CD4-positive, alpha-beta memory T cell (primary cell): ENCODE data around the gene KIN. TPM values are rescaled to one million over a fixed set of nuclear protein-coding genes. Genes with fewer than 3 reads are reported as not detected.
A peak's percentile ranks its signal among the peaks of the same experiment; 100 is the strongest.
"Not testable (repeated sequence)": the region's sequence is repeated elsewhere in the genome, so short reads cannot be mapped to it uniquely, and the experiment has no call there.

Experiments used
- CTCF ChIA-PET: fragments of 350-600 bp; sonication (Branson Sonifier 250); formaldehyde crosslinking; loops from one replicate; lab custom pipeline; 2021; ENCODE audit warnings: inconsistent platforms; ENCODE audit not compliant: partially characterized antibody; lab: Charles Lee
- POLR2A ChIA-PET: fragments of 350-600 bp; sonication (Branson Sonifier 250); formaldehyde crosslinking; loops from one replicate; lab custom pipeline; 2021; ENCODE audit not compliant: partially characterized antibody; lab: Charles Lee
- DNase-seq, 5 donors: peaks; one replicate each; pipeline versions ENCODE4 v3.0.0 to v3.0.0-alpha.2; 2020 to 2022; ENCODE audit warnings: mixed read lengths in 1 of 5
- H3K27ac ChIP-seq: one replicate; pipeline ENCODE4 v1.7.0; 2013; ENCODE audit warnings: low read depth, low read length
- H3K27me3 ChIP-seq: 2 replicates; pipeline ENCODE4 v1.7.0; 2013; ENCODE audit warnings: mild to moderate bottlenecking, low read length, moderate library complexity; ENCODE audit not compliant: insufficient read depth
- H3K36me3 ChIP-seq: 2 replicates; pipeline ENCODE4 v1.7.0; 2013; ENCODE audit warnings: mild to moderate bottlenecking, low read length, moderate library complexity; ENCODE audit not compliant: insufficient read depth
- H3K4me1 ChIP-seq: 2 replicates; pipeline ENCODE4 v1.7.0; 2013; ENCODE audit warnings: mild to moderate bottlenecking, low read length, moderate library complexity; ENCODE audit not compliant: insufficient read depth
- H3K4me3 ChIP-seq, 2 donors: one replicate each; pipeline ENCODE4 v1.7.0; 2013; ENCODE audit warnings: low read length in 2 of 2, mild to moderate bottlenecking in 1 of 2
- H3K9me3 ChIP-seq, 2 donors: one replicate each; pipeline ENCODE4 v1.7.0; 2013; ENCODE audit warnings: low read length in 2 of 2, control low read depth in 1 of 2; ENCODE audit not compliant: control insufficient read depth in 1 of 2
- H3K27ac Mint-ChIP-seq, 7 donors: one replicate each; pipeline ENCODE4 v1.8.0; 2020 to 2021; ENCODE audit warnings: mixed read lengths in 7 of 7, mild to moderate bottlenecking in 6 of 7, inconsistent platforms in 3 of 7, moderate library complexity in 3 of 7
- H3K27me3 Mint-ChIP-seq, 2 donors: one replicate each; pipeline ENCODE4 v1.8.0; 2020 to 2021; ENCODE audit warnings: mixed read lengths in 2 of 2
- H3K36me3 Mint-ChIP-seq, 2 donors: one replicate each; pipeline ENCODE4 v1.8.0; 2020 to 2021; ENCODE audit warnings: mixed read lengths in 2 of 2, inconsistent platforms in 1 of 2, mild to moderate bottlenecking in 1 of 2
- H3K4me1 Mint-ChIP-seq, 4 donors: one replicate each; pipeline ENCODE4 v1.8.0; 2020 to 2021; ENCODE audit warnings: mixed read lengths in 4 of 4, mild to moderate bottlenecking in 1 of 4
- H3K4me3 Mint-ChIP-seq, 8 donors: one replicate each; pipeline ENCODE4 v1.8.0; 2020 to 2021; ENCODE audit warnings: mixed read lengths in 8 of 8, mild to moderate bottlenecking in 7 of 8, moderate library complexity in 6 of 8, inconsistent platforms in 3 of 8
- H3K9me3 Mint-ChIP-seq, 8 donors: one replicate each; pipeline ENCODE4 v1.8.0; 2020 to 2021; ENCODE audit warnings: mixed read lengths in 8 of 8, mild to moderate bottlenecking in 5 of 8, inconsistent platforms in 3 of 8, moderate library complexity in 1 of 8
- intact Hi-C: fragments of 100-400 bp; cut with micrococcal nuclease; formaldehyde crosslinking; loops from one replicate; pipeline ENCODE4 v1.15.1; 2023
- polyA plus RNA-seq, 2 donors: library from polyadenylated mRNA; unstranded; fragments of 300-500 nt; fragmentation: Illumina TruSeq; gene quantifications; one replicate each; pipeline ENCODE4 v1.2.3, GENCODE V29; 2021
- total RNA-seq, 2 experiments: library from RNA; stranded (reverse); gene quantifications; one replicate each; pipeline ENCODE4 v1.2.3, GENCODE V29; 2021

The KIN gene
- total and polyA plus RNA-seq, 4 experiments from 2014 or later: 4.1 to 14.7 (median 10.3) TPM

- Histone ChIP-seq H3K4me1 (peaks cover 75% of the 10 kb centered on the region), H3K9me3 (no peaks in the 10 kb centered on the region), H3K4me3 (peak overlapping the region; percentile 91 to 99), H3K27ac (peak overlapping the region; percentile 75), H3K36me3 (no peaks in the 10 kb centered on the region), H3K27me3 (no peaks in the 10 kb centered on the region)
- H3K9me3 Mint-ChIP-seq: no peaks in the 10 kb centered on the region
- intact Hi-C loops: no loop called here
- POLR2A ChIA-PET: interaction anchor here (0.5 to 4.3 kb wide), 8 partner anchors 10 to 629 kb away, joined by 3 to 102 read pairs (median 6); partner anchors contain the start of gene TAF3
- no peaks in the 10 kb centered on the region for H3K27me3 Mint-ChIP-seq
- peaks cover 39 to 65% (median 50%) of the 10 kb centered on the region in 4 donors for H3K4me1 Mint-ChIP-seq
- CTCF ChIA-PET: interaction anchor here (1.0 to 1.3 kb wide), 5 partner anchors 22 to 101 kb away, joined by 3 to 9 read pairs (median 3); partner anchors contain the start of gene TAF3
- H3K27ac Mint-ChIP-seq: no peak overlapping the region
- no peak overlapping the region for H3K4me3 Mint-ChIP-seq
- peaks cover 13 to 29% of the 10 kb centered on the region in 2 donors for H3K36me3 Mint-ChIP-seq
- peak in 1 of 5 donors; percentile 1 for DNase-seq
These were observed 490 bp downstream of the KIN start for GRCh38 chr10:7787150-7787856.

GRCh38 chr10:7786430-7786829, 1.4 kb downstream of the KIN start:
- no peaks in the 10 kb centered on the region for H3K9me3 ChIP-seq
- H3K27me3 Mint-ChIP-seq: no peaks in the 10 kb centered on the region
- peaks cover 33 to 56% (median 42%) of the 10 kb centered on the region in 4 donors for H3K4me1 Mint-ChIP-seq
- peak overlapping the region in 3 of 7 donors; percentile 22 to 49 (median 30) for H3K27ac Mint-ChIP-seq
- ChIA-PET POLR2A (interaction anchor here (4.3 kb wide), 1 partner anchor 32 kb away, joined by 102 read pairs; the partner anchor contains the start of gene TAF3), CTCF (no interaction called here)
- no peak overlapping the region for H3K27ac ChIP-seq
- H3K4me1 ChIP-seq: peaks cover 66% of the 10 kb centered on the region
- H3K27me3 ChIP-seq: no peaks in the 10 kb centered on the region
- peak overlapping the region in 1 of 2 donors; percentile 91 for H3K4me3 ChIP-seq
- DNase-seq: no peak
- H3K4me3 Mint-ChIP-seq: no peak overlapping the region
- intact Hi-C loops: no loop called here
- H3K36me3 Mint-ChIP-seq: peaks cover 13 to 21% of the 10 kb centered on the region in 2 donors
- H3K9me3 Mint-ChIP-seq: no peaks in the 10 kb centered on the region
- peaks cover under 1% of the 10 kb centered on the region for H3K36me3 ChIP-seq

- DNase-seq, H3K4me3 ChIP-seq, H3K27ac Mint-ChIP-seq, intact Hi-C loops, H3K4me3 Mint-ChIP-seq, H3K27ac ChIP-seq, H3K9me3 Mint-ChIP-seq, H3K27me3 Mint-ChIP-seq, CTCF ChIA-PET, POLR2A ChIA-PET, H3K27me3 ChIP-seq, H3K9me3 ChIP-seq: not testable (repeated sequence)
- peaks cover 35% of the 10 kb centered on the region for H3K4me1 ChIP-seq
- Mint-ChIP-seq H3K4me1 (peaks cover 19 to 28% (median 23%) of the 10 kb centered on the region in 4 donors), H3K36me3 (peaks cover 28 to 47% of the 10 kb centered on the region in 2 donors)
- peaks cover 26% of the 10 kb centered on the region for H3K36me3 ChIP-seq
These were observed 5.6 kb downstream of the KIN start for GRCh38 chr10:7782194-7782593.

- Histone ChIP-seq H3K4me3 (no peak overlapping the region), H3K9me3 (no peaks in the 10 kb centered on the region), H3K27me3 (no peaks in the 10 kb centered on the region), H3K36me3 (peaks cover 54% of the 10 kb centered on the region), H3K27ac (no peak overlapping the region), H3K4me1 (no peaks in the 10 kb centered on the region)
- H3K27ac Mint-ChIP-seq: no peak overlapping the region
- no peak overlapping the region for H3K4me3 Mint-ChIP-seq
- H3K4me1 Mint-ChIP-seq: peaks cover 0 to 6% (median 5%) of the 10 kb centered on the region in 4 donors
- ChIA-PET POLR2A (interaction anchor here (0.6 kb wide), 1 partner anchor 19 kb away, joined by 3 read pairs; no protein-coding TSS in a partner anchor), CTCF (interaction anchor here (0.7 kb wide), 1 partner anchor 170 kb away, joined by 3 read pairs; no protein-coding TSS in a partner anchor)
- H3K9me3 Mint-ChIP-seq: no peaks in the 10 kb centered on the region
- peaks cover 43 to 74% of the 10 kb centered on the region in 2 donors for H3K36me3 Mint-ChIP-seq
- no peak for DNase-seq
- H3K27me3 Mint-ChIP-seq: no peaks in the 10 kb centered on the region
- intact Hi-C loops: no loop called here
These were observed 11.0 kb downstream of the KIN start for GRCh38 chr10:7776777-7777176.

GRCh38 chr10:7773845-7774801, 13.7 kb downstream of the KIN start:
- no peak for DNase-seq
- H3K9me3 Mint-ChIP-seq: no peaks in the 10 kb centered on the region
- H3K4me1 ChIP-seq: no peaks in the 10 kb centered on the region
- peaks cover 47% of the 10 kb centered on the region for H3K36me3 ChIP-seq
- no peak overlapping the region for H3K4me3 ChIP-seq
- no peak overlapping the region for H3K27ac ChIP-seq
- H3K9me3 ChIP-seq: no peaks in the 10 kb centered on the region
- H3K36me3 Mint-ChIP-seq: peaks cover 44 to 75% of the 10 kb centered on the region in 2 donors
- peaks cover 0 to 1% (median under 1%) of the 10 kb centered on the region in 4 donors for H3K4me1 Mint-ChIP-seq
- no peak overlapping the region for H3K4me3 Mint-ChIP-seq
- no peaks in the 10 kb centered on the region for H3K27me3 ChIP-seq
- H3K27ac Mint-ChIP-seq: no peak overlapping the region
- H3K27me3 Mint-ChIP-seq: no peaks in the 10 kb centered on the region
- CTCF ChIA-PET: no interaction called here
- intact Hi-C loops: no loop called here
- POLR2A ChIA-PET: no interaction called here

- DNase-seq: no peak
- no peak overlapping the region for H3K4me3 Mint-ChIP-seq
- no peaks in the 10 kb centered on the region for H3K9me3 Mint-ChIP-seq
- Histone ChIP-seq H3K4me3 (no peak overlapping the region), H3K27me3 (no peaks in the 10 kb centered on the region), H3K4me1 (no peaks in the 10 kb centered on the region), H3K36me3 (peaks cover 27% of the 10 kb centered on the region), H3K9me3 (no peaks in the 10 kb centered on the region), H3K27ac (no peak overlapping the region)
- H3K36me3 Mint-ChIP-seq: peaks cover 48 to 74% of the 10 kb centered on the region in 2 donors
- POLR2A ChIA-PET: no interaction called here
- intact Hi-C loops: no loop called here
- H3K4me1 Mint-ChIP-seq: peaks cover 0 to 2% (median under 1%) of the 10 kb centered on the region in 4 donors
- CTCF ChIA-PET: interaction anchor here (0.8 kb wide), 1 partner anchor 1440 kb away, joined by 3 read pairs; no protein-coding TSS in a partner anchor
- no peak overlapping the region for H3K27ac Mint-ChIP-seq
- H3K27me3 Mint-ChIP-seq: no peaks in the 10 kb centered on the region
These were observed 19.4 kb downstream of the KIN start for GRCh38 chr10:7768417-7768816.
